NCI-H2196 treated with DMSO at 0.1 percent for 48 hours (cell line): ENCODE results near the gene MYO1H.
A peak's percentile ranks its signal among the peaks of the same experiment; 100 is the strongest.
"Not testable (repeated sequence)": the region's sequence is repeated elsewhere in the genome, so short reads cannot be mapped to it uniquely, and the experiment has no call there.

Experiments used
- DNase-seq: peaks from one replicate; lab custom pipeline; 2025; ENCODE audit not compliant: unreplicated experiment; lab: John Stamatoyannopoulos, UW

The MYO1H gene

GRCh38 chr12:109418848-109419480, 71.3 kb downstream of the MYO1H start:
- no peak for DNase-seq

DNA sequence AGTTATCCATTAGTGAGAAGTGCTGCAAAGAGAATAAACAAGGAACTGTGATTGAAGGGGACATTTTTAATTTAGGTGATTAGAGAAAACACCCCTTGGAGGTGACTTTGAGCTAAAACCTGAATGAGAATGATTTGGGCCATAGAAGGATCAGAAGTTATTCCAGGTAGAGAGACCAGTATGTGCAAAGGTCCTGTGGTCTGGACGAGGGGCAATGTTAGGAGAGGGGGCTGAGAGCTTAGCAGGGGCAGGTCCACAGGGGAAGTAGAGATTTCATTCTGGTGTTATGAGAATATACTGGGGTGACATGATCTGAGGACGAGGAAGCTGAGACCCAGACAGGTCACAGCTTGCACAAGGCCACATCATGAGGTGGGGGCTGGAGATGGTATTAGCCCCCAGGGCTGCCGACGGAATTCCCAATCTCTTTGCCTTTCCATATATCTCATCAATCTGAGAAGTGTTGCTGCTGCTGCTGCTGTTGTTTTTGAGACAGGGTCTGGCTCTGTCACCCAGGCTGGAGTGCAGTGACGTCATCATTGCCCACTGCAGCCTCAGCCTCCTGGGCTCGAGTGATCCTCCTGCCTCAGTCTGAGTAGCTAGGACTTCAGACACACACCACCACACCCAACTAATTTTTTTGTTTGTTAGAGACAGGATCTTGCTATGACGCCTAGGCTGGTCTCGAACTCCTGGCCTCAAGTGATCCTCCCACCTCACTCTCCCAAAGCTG, 73.8 kb downstream of the MYO1H start:
- DNase-seq: no peak

- DNase-seq: no peak
Observed at GRCh38 chr12:109422251-109422650, 74.6 kb downstream of the MYO1H start.

GRCh38 chr12:109423392-109423791, 75.7 kb downstream of the MYO1H start:
- no peak for DNase-seq

- DNase-seq: peak; percentile 36
Observed at GRCh38 chr12:109428037-109428629, 80.4 kb downstream of the MYO1H start.

- not testable (repeated sequence) for DNase-seq
Observed at GRCh38 chr12:109428804-109429203, 81.1 kb downstream of the MYO1H start.

GRCh38 chr12:109430244-109430643, 82.5 kb downstream of the MYO1H start:
- DNase-seq: no peak

DNA sequence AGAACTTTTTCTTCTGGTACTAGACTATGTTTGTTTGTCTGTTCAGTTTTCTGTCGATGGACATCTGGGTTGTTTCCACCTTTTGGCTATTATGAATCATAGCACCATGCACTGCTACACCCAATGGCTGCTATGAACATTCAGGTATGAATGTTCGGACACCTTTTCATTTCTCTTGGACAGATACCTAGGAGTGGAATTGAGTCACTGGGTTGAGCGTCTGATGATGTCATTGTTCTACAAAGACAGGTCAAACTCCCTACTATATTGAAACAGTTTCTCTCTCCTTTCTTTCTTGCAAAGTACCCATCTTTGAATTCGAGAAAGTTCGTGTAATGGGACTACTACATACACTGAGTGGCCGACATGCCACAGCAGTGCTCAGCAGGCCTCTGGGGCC, 84.7 kb downstream of the MYO1H start:
- no peak for DNase-seq

- DNase-seq: peak; percentile 48
Observed at GRCh38 chr12:109432842-109433304, 85.2 kb downstream of the MYO1H start.

GRCh38 chr12:109433618-109434017, 85.9 kb downstream of the MYO1H start:
- no peak for DNase-seq

DNA sequence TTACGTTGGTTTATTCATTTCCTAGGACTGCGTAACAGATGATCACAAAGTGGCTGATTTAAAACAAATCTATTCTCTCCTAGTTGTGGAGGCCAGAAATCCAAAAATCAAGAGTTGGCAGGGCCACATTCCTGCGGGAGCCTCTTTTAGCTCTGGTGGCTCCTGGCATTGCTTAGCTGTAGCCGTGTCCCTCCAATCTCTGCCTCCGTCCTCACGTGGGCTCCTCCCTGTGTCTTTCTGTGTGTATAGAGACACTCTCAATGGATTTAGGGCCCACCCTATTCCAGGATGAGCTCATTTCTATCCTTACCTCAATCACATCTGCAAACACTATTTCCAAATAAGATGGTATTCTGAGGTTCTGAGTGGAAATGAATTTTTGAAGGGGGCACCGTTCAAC, 86.9 kb downstream of the MYO1H start:
- DNase-seq: no peak

DNA sequence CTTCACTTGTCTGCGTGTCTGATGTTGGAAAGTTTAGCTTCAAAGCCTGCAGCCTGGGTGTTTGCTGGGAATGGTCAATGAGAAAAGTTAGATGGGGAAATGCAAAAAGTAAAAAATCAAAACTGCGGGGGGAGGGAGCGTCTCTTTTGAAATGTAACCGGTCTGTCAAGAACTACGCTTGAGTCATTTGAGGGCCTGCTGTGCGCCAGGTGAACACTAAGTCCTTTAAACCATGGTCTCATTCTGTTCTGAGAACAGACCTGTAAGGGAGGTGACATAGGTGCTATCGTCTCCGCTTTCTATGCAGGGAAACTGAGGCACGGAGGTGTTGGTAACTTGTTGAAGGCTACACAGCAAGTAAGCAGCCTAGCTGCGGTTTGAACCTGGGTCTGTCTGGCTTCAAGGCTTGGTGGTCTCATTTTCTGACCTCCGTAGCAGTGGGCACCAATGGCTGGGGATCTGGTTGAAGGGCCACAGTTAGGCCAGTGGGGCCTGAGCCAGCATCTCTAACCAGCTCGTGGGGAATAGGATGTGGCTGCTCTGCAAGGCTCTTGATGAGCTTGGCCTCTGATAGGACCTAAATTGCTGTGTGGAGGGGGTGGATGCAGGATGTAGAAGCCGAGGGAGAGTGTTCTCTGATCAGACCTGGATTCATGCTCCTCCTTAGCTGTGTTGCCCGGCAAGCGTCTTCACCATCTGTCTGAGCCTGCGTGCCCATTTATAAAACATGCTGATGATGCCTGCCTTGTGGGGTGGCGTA, 87.9 kb downstream of the MYO1H start:
- no peak for DNase-seq

DNA sequence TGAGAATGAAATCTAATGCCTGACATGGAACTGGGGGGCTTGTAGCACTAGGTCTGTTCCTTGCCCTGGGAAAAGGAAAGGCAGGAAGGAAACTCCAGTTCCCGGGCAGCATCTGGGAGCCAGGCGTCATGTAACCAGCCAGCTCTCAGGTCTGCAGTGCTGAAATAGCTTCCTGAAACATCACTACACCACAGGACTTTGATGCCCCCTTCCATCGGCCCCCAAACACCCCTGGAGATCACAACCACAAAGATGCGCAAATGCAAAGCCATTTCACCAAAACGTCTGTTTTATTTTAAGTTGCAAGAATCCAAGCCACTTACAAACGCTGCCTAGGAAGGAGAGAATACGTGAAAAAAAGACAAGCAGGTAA, 88.5 kb downstream of the MYO1H start:
- no peak for DNase-seq

DNA sequence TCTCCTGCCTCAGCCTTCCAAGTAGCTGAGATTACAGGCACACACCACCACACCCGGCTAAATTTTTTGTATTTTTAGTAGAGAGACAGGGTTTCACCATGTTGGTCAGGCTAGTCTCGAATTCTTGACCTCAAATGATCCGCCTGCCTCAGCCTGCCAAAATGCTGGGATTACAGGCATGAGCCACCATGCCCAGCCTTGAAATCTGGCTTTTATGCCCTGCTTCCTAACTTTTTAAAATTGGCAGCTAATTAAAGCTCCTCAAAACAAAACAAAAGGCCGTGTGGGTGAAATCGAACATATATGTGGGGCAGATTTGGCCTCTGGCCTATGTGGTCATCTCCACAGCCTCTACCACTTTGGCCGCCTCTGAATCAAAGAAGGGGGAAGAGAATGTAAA, 91.5 kb downstream of the MYO1H start:
- no peak for DNase-seq

- DNase-seq: not testable (repeated sequence)
Observed at GRCh38 chr12:109439951-109440350, 92.3 kb downstream of the MYO1H start.

DNA sequence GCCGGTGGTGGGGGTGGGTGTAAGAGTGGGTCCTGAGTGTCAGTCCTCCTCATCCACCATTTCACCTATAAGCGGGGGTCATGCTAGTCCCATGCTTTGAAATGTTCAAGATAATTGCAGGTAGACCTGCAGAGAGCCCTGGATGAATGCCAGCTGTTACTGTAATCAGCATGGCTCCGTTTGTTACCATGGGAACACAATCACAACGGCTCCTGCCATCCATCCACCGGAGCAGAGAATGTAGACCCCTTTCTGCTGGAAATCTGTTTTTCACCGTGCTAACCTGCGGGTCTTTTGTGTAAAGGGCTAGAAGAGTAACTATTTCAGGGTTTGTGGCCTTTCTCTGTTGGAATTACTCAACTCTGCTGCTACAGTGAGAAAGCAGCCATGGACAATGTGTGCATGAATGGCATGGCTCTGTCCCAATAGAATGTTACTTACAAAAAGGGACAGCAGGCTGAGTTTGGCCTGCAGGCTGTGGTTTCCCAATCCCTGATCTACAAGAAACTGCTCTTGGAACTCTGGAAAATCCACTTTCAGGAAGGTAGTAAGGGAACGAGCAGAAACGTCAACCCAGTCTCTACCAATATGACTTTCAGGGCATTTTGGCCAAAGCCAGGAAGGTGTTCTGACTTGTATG, 93.3 kb downstream of the MYO1H start:
- DNase-seq: no peak

DNA sequence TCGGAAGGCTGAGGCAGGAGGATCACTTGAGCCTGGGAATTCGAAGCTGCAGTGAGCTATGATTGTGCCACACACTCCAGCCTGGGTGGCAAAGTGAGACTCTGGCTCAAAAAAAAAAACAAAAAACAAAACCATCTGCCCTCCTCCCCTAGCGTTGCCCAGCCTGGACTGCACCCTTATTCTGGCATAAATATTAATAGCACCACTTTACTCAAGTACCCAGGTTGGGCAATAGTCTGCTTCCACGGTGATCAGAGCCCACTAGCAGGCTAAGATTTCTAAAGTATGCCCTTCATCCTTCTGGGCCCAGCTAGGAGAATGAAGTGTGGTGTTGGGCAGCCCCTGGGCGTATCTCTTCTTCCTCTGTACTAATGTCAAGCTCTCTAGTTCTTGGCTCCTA, 96.1 kb downstream of the MYO1H start:
- no peak for DNase-seq

- no peak for DNase-seq
Observed at GRCh38 chr12:109444259-109444658, 96.6 kb downstream of the MYO1H start.

GRCh38 chr12:109445191-109445609, 97.5 kb downstream of the MYO1H start:
- DNase-seq: no peak

DNA sequence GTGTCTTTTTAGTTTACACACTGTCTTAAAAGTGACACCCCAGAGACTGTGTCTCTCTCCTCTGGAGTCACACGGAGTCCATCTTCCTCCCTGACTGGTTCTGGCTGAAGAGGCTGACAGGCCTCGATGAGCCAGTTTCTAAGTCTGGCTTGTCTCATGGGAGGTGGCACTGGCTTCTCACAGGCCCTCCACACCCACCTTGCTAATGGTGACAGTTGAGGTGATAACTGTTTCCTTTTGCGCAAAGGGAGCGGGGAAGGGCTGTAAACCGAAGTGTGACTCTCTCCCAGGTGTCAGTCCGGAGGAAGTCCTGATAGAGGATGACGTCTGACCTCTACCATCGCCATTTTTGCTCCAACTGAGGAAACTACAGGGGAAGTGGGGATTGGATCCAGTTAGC, 99.2 kb downstream of the MYO1H start:
- no peak for DNase-seq

GRCh38 chr12:109447482-109447881, 99.8 kb downstream of the MYO1H start:
- DNase-seq: no peak
